Activated gamma-delta T cell treated with Interleukin-2 at 50 U/mL for 16 hours (primary cell): ENCODE data around the gene KRT83.
A peak's percentile ranks its signal among the peaks of the same experiment; 100 is the strongest.
"Not testable (repeated sequence)": the region's sequence is repeated elsewhere in the genome, so short reads cannot be mapped to it uniquely, and the experiment has no call there.

Experiments used
- DNase-seq: peaks from one replicate; pipeline ENCODE4 v3.0.0-alpha.2; 2020

KRT83 gene

DNA sequence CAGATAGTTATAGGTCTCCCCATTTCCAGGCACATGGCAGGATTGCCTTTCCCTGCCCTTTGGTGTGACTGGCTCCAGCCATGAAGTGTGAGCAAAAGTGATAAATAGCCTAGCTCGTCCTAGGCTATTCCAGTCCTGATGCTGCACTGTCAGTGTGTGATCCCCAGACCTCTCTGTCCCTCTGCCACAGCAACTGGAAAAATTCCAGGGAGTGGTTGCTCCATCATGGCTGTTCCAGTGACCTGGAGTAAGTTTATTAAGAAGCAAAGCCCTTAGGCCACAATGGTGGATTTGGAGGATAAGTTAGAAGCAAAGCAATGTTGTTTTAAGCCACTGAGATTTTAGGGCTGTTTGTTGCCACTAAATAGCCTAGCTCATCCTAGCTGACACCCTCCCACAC lies 9.8 kb upstream of the KRT83 start:
- no peak for DNase-seq

DNA sequence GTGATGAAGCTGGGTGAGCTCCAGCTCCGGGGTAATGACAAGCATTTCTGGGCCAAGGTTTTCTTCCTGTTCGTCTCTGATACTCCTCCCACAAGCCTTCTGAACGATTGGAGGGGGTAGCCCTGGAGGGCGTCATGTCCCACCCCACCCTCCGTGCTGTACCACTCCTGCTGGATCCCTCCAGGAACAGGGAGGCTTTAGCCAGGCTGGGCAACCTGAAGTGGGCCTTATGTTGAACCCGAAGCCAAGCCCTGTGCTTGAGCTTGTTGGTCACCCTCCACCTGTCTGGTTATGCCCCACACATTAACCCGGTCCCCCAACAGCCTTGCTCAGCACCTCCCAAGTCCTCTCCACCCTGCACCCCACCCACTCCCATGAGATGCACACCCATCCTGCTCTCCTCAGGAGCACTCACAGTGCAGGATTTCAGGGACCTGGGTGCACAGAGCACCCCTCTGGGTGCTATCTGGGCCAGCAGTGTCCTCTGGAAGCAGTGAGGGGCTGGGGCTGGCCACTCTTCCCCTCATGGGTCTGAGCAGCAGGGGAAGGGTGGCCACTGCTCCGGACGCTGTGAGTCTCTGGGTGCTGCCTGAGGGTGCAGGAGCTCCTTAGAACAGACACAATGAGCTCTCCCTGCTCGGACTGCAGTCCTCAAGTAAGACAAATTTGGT lies 6.8 kb upstream of the KRT83 start:
- DNase-seq, result no peak

DNA sequence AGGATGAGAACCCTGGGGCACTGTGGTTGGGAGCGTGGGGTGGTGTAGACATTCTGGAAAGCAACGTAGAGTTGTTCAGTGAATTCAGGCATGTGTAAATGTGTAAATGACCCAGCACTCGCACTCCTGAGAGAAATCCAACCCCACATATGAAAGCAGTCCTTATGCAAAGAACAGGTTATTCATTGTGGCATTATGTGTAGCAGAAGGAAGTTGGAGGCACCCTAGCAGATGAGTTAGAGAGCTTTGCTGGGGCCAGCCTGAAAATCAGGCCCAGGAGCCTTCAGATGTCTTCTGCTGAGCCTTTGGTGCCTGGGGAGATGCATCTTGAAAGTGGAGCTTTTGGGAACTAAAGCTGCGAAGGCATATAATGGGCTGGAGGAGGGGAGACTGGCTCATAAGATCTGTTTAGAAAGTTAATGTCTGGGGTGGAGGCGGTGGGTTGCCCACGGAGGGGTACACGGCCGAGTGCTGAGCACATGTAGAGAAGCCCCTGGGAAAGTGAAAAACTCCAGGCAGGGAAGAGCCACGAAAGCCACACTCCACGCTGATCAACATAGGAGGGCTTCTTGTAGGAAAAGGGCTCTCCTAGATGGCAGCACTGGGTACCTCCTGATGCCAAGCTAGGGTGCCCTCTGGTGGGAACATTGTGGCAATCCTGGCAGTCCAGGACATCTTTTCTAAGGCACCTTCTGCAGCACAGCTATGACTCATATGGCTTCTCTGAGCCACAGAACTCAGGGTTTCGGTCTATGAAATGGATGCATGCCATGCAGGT lies 6.0 kb upstream of the KRT83 start:
- peak; percentile 70 for DNase-seq

DNA sequence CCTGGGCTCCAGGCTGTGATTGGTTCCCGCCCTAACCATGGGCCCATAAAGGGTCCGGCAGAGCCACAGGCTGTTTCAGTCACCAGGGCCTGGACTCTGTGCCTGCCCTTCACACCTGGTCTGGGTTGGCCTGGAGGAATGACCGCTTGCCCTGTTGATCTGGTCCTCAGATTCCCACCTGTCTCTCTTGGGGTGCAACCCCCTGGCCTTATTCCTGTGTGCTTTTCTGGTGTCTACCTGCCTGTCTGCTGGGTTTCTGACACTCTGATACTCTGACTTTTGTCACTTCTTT lies 2.9 kb upstream of the KRT83 start:
- no peak for DNase-seq

DNA sequence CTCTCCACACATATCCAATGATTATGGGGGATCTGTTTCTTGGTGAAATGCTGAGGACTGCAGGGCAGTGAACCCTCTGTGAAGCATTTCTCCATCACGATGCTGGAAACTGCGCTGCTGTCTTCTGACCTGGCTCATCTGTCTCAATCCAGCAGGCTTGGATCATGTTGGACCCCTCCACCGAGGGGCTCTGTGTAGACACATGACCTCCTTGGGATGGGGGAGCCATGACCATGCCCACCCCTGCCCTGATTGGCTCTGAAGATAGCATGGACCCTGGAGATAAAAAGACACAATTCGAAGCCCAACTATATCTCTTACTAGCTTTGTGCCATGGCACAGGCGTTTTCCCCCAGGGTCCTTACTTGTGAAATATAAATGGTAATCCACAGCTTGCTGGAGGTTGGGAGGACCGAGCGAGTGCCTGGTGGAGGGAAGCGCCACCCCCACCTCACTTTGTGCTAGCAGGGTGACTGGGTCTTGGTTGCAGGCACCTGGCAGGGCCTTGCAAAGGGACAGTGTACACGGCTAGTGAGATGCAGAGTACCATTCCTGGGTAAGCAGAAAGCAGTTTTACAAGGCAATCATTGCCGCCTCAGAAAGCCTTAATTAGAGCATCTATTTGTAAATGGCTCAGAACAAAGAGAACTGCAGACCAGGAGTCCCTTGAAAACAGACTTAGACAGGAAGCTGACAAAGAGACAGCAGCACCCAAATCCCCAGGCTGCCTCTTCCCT lies 2.4 kb upstream of the KRT83 start:
- no peak for DNase-seq

DNA sequence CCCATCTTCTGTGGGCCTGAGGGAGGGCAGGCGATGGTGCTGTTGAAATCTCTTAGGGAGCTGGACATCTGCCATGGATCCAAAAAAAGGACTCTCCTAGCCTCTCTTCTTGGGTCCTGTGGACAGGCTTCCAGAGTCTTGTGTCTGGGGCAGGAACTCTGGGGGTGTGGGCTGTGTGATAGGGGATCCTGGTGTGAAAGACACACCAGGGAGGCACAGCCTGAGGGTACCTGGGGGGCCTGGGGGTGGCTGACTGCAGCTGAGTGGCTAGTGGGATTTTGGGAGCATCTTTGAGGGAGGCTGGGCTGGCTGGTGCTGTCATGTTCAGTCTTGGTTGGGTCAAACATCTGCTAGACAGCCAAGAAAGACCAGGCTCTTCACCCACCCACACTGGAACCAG lies 1.8 kb upstream of the KRT83 start:
- no peak for DNase-seq

DNA sequence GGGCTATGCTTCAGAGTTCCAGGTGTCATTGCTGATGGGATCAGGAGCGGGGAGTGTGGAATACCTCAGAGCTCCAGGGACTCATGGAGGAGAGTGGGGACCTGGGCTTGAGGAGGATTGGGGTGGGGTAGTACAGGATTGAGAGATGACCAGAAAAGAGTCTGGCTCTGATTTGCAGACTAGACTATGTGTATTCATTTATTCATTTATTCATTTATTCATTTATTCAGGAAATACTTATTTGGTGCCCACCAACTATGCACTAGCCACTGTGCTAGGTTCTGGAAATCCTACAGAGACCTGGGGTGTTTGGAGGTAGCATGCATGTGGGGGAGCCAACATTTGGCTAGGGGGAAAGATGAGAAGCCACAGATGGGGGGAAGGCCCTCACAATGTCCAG lies 871 bp upstream of the KRT83 start:
- no peak for DNase-seq

DNA sequence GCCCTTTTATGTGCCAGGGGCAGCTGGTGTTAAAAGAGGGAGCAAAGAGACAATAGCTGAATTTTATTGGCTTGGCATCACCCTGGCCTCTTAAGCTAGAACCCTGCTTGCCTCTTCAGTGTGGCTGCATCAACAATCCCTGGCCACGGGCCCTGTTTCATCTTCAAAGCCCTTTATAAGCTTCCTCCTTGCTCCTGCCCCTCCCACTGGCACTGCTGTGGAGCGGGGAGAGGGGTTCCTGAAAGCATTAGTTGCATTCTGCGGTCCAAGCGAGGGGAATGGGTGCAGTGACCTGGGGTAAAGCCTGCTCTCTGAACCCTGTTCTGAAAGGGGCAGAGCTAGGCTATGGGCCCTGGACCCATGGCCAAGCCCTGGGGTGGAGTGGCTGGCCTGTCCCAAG lies 220 bp upstream of the KRT83 start:
- DNase-seq, result no peak

DNA sequence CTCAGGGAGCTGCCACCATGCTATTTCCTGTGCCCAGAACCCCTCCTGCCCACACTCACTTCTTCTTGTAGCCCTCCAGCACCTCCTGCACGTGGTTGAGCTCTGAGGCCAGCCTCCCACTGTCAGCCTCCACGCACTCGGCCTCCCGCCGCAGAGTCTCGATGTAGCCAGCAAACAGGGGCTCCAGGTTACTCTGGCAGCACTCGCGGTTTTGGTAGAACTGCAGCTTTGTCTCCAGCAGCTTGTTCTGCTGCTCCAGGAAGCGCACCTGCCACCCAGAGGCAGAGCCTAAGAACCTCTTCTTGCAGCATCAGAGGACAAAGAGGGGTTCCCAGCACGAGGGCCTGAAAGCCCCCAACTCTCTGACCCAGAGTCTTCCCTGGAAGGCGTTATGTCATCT lies 2.1 kb downstream of the KRT83 start:
- DNase-seq, result no peak

DNA sequence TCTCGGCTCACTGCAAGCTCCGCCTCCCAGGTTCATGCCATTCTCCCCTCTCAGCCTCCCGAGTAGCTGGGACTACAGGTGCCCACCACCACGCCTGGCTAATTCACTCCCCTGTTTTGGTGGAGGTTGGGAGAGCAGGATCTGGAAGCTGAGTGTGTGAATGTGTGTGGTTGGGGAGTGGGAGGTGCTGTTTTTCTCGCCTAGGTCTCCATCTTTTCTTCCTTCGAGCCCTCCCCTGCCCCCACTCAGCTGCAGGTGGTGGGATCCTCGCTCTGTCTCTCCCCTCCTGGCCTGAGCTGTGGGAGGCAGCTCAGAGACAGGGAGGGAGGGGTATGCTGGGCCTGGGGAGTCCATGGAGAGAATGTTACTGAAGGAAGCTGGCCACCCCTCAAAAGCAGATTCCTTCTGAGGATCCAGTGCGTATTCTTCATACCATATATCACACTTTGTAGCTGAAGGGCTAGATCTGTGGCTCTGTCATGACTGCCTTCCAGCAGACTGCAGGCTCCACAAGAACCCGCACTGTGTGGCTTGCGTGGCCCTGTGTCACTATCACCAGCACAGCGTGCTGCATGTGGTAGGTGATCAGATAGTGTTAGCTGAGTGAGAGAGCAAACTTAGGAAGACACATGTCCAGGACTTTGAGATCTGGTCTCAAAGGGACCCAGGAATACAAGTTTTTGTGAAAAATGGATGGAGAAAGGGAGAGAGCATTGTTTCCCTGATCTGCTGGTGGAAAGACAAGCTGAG lies 2.8 kb downstream of the KRT83 start:
- no peak for DNase-seq

DNA sequence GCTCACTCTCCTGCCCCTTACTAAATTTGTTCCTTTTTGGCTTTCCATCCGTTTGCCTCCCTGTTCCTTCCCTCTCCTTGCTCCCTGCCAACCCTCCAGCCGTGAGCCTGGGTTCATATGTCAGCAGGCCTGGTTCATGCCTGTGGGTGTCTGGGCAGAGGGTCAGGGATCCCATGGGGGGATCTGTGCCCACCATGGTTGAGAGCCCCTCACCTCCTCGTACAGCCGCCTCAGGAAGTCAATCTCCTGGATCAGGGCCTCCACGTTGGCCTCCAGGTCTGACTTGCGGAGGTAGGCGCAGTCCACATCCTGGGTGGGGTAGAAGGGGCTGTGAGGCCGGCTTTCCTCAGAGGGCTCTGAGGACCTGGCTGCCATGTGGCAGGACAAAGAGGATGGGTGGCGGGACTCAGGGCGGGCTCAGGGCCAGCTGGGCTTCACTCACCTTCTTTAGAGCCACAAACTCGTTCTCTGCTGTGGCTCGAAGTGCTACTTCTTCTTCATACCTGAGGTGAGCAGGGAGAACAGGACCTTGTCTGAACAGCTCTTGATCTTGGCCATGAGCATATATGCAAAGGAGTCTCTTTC lies 3.6 kb downstream of the KRT83 start:
- DNase-seq, result no peak

DNA sequence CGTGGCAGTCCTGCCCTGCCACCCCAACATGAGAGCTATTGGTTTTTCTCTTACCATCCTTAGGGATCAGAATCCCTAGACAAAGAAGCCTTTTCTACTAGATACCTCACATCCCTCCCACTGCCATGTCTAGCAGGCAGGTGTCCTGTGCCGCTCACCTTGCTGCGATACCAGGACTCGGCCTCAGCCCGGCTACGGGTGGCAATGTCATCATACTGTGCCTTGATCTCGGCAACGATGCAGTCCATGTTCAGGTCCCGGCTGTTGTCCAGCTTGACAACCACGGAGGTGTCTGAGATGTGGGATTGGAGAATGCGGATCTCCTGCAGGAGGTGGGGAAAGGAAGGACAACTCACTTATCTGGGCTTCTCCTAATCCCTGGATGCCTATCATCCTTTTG lies 4.5 kb downstream of the KRT83 start:
- DNase-seq, result no peak

DNA sequence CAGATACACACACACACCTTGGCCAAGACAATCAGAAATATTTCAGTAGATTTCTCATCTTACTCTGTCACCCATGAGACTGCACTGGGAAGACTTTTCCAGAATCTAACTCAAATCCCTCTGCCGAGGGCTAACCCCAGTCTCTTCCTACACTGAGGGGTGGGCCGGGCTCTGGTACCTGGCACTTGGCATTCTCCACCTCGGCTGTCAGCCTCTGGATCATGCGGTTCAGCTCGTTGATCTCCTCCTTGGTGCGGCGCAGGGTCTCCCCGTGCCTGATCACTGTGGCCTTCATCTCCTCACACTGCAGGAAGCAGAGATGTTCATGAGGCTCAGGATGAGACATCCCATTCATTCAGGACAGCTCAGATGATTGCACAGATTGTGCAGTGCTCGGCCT lies 4.9 kb downstream of the KRT83 start:
- no peak for DNase-seq

DNA sequence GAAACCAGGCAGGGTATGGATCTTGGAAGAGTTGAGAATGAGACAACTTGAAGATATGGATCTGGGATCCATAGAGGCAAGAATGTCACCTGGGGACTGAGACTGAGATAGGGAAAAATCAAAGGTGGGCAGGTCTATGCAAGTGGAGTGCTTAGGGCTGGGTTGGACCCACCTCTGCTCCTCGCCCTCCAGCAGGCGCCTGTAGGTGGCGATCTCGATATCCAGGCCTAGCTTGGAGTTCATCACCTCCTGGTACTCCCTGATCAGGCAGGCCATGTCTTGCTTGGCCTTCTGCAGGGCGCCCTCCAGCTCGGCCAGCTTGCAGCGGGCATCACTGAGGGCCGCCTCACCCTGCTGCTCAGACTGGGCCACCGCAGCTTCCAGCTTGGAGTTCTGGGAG lies 5.5 kb downstream of the KRT83 start:
- DNase-seq, result not testable (repeated sequence)

DNA sequence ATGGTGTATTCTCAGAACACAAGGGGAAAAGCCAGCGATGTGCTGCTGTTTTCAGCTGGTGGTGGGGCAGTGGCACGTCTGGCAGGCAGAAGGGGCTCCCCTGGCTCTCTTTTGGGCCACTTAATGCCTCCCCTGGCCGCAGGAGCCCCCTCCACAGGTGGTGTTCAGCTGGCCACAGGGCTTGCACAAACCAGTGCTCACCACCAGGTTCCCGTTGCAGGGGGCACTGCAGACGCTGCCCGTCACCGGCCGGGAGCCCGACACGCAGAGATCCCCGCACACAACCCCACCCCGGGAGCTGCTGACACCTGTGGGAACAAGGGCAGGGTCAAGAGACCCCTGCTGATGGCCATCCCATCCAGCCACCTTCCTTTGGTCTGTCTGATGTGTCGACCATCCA lies 6.7 kb downstream of the KRT83 start:
- no peak for DNase-seq

DNA sequence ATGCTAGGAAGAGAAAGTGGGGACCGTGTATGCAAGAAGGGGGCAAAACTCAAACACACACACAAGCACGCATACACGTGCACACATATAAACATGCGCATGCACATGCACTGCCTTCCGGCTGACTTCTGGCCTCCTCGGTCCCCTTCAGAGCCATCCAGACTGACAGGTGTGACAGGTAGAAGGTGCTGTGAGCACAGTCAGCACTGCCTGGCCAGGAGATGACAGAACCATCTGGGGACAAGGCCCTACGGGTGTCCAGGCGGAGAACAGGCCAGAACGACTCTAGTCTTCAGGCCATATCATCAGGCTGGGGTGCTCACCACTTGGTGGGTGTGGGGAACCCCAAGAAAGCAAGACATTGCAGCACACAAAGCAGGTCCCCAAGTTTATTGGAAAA lies 7.3 kb downstream of the KRT83 start:
- no peak for DNase-seq

DNA sequence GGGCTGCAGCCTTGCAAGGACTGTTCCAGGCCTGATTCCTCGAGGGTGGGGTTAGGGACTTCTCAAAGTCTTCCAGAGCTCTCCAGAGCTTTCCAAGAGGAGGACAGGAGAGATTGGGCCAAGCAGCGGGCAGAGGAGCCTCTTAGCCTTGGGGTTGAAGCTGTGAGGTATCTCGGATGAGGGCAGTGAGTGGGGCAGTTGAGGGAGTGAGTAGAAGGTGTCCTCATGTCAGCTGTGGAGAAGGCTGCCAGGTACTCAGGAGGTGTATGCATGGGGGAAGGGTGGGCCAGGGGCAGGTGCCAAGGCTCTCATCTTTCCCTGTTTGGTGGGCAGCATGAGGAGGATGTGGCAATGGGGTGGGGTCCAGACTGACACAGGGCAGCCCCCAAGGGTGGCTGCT lies 7.7 kb downstream of the KRT83 start:
- DNase-seq, result no peak

DNA sequence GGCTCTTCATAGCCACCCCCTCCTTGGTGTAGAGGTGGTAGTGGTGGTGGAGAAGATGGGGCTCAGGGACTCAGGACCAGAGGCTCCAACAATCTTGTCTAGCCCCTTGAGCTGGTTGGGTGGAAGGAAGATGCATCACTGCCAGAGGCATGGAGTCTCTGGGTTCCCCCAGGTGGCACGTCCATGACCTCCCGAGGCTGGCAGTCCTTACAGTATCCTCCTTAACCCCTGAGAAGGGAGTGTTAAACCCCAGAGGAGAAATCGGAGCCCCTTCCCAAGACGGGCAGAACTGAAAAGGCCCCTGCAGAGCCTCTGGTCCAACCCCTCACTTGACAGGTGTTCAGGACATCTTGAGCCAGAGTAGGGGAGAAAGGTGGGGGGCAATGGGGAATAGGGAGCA lies 9.1 kb downstream of the KRT83 start:
- DNase-seq, result no peak

DNA sequence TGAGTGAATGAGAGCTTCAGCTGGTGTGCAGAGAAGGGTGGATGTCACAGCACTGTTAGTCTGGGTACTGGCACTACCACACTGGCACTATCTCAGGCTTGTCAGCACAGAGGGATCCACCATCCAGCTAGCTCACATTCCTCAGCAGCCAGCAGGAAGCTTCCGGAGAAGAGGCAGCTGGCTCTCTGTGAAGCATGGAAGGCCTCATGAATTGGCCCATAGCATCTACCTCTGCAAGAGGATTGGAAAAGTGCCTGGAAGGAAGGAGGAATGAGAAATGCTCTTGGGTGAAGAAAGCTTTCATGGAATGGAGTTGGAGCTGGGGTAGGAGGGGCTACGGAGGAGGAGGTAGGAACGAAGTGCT lies 9.9 kb downstream of the KRT83 start:
- DNase-seq, result no peak

DNA sequence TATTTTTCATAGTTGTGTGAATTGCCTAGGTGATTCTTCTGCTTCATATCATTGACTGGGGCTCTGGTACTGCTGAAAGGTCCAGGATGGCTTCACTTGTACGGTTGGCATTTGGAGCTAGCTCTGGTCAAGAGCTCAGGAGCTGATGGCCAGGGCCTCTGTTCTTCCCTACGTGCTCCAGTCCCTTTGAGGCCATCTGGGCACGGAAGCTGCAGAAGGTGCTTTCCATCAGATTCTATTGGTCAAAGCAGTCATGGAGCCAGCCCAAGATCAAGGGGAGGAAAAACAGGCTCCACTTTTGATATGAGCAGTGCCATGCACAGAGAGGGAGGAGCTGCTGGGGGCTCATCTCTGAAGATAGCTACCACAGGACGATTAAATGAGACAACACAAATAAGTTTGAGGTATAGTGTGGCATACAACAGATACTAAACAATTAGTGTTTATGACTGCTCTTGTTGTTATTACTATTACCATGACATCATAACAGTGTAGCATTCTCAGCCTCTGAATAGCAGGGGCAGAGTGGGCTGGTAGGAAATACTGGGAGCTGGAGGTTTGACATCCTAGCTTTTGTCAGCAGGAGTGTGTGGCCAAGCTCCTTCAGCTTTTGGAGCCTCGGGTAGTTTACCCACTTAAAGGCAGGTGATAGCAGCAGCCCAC lies 10.4 kb downstream of the KRT83 start:
- no peak for DNase-seq

DNA sequence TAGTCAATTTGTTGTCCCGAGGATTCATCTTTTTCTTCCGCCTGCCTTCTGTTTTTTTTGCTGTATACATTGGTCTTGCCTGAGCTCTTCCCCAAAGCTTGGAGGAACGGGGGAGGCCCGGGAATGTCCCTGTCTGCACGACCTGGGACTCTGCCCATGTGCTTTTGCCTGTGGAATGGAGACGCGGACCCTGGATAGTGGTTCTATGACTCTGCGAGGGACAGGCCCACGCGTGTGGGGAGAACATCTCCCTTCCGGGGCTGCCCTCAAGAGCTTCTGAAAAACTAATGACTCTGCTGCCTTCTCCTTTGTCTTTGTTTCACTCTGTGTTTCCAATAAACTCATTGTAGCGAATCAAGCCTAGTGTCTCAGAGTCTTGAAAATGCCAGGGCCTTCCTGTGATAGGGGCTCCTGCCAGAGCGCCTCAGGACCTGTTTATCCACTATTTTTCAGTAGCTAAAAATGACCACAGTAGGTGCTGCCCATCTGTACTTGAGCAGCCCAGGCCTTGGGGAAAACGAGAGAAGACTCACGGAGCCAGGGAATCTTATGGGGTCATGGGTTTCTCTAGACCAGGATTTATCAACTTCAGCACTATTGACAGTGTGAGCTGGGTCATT lies 12.3 kb downstream of the KRT83 start:
- DNase-seq, result no peak
